ENCODE measurements around the gene IL15.

Gene IL15

DNA sequence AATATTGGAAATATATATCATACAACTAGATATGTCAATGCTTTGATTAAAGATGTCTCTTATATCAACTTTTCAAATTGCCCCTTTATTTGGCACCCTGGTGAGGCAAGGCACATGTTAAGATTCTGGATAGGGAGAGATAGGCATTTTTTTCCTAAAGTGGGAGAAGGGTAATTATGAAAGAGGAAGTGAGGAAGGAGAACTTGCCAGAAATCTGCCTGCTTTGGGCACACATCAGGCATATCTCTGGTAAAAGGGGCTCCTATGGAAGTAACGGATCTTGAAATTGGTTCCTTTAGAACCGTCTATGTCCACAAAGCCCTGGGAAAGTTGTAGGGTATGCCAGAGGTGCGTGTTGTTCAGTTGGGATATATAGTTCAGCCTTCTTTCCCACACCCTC is 5.7 kb downstream of the IL15 start:
- H3K4me2 ChIP-seq (ENCODE audit: low read length), result no peak overlapping the region
- H3K4me1 ChIP-seq (ENCODE audit: low read length), result peaks cover 19% of the 10 kb centered on the region
- no peaks in the 10 kb centered on the region for H3K79me2 ChIP-seq (ENCODE audit: low read length)
- H2AFZ ChIP-seq (ENCODE audit: low read depth, low read length), result no peak overlapping the region
- no peaks in the 10 kb centered on the region for H3K9me3 ChIP-seq (ENCODE audit: insufficient read depth, low read length)
- no peaks in the 10 kb centered on the region for H3K36me3 ChIP-seq (replicated peaks; ENCODE audit: low read depth, low read length)
- TF ChIP-seq EZH2phosphoT487 (IDR thresholded peaks at IDR 0.05; ENCODE audit: low read depth) (no peak), CTCF (IDR thresholded peaks at IDR 0.05; ENCODE audit: low read depth, low read length) (no peak)
- no peak overlapping the region for H3K9ac ChIP-seq (ENCODE audit: low read length)
- H3K27ac ChIP-seq (ENCODE audit: low read length), result no peak overlapping the region
- no peaks in the 10 kb centered on the region for H4K20me1 ChIP-seq (ENCODE audit: insufficient read depth, low read length)
- H3K4me3 ChIP-seq (ENCODE audit: low read length), result no peak overlapping the region
- H3K27me3 ChIP-seq (ENCODE audit: low read depth, low read length), result no peaks in the 10 kb centered on the region

DNA sequence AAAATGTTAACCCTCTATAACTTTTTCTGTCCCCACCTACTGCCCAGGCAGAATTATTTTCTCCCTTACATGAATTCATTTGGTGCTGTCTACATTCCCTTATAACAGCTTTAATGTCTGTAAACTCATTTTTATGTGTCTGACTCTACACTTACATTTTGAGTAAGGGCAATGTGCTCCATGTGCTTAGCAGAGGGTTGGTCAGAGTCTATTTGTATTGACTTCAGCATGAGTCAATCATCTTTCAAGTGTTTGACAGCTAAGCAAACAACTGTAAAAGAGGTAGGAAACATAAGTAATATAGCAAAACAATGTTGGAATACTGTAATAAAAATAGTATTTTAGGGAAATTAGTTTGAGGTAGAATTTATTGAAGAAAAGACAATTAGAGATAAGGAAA is 6.3 kb downstream of the IL15 start:
- Histone ChIP-seq H2AFZ (ENCODE audit: low read depth, low read length) (no peak overlapping the region), H3K4me2 (ENCODE audit: low read length) (no peak overlapping the region), H3K9ac (ENCODE audit: low read length) (no peak overlapping the region), H3K36me3 (replicated peaks; ENCODE audit: low read depth, low read length) (no peaks in the 10 kb centered on the region), H3K27ac (ENCODE audit: low read length) (no peak overlapping the region), H3K79me2 (ENCODE audit: low read length) (no peaks in the 10 kb centered on the region), H3K4me3 (ENCODE audit: low read length) (no peak overlapping the region), H4K20me1 (ENCODE audit: insufficient read depth, low read length) (no peaks in the 10 kb centered on the region), H3K27me3 (ENCODE audit: low read depth, low read length) (no peaks in the 10 kb centered on the region), H3K4me1 (ENCODE audit: low read length) (peaks cover 19% of the 10 kb centered on the region), H3K9me3 (ENCODE audit: insufficient read depth, low read length) (no peaks in the 10 kb centered on the region)
- no peak for TF ChIP-seq EZH2phosphoT487 (IDR thresholded peaks at IDR 0.05; ENCODE audit: low read depth)
- no peak for TF ChIP-seq CTCF (IDR thresholded peaks at IDR 0.05; ENCODE audit: low read depth, low read length)

DNA sequence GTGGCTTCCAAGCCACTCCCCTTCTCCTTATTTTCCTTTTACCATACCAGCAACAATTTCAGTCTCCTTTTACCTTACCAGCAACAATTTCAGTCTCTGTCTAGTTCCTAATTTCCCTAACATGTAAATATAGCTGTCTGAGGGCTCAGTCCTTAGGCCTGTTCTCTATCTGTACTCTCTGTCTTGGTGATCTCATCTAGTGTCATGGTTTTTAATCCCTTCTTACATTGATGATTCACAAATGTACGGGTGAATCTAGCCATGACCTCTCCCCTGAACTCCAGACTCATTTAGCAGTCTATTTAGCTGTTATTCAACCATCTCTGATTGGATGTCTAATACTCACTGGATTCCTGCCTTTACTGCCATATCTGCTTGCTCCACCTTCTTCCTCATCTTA is 7.2 kb downstream of the IL15 start:
- H3K36me3 ChIP-seq (replicated peaks; ENCODE audit: low read depth, low read length), result no peaks in the 10 kb centered on the region
- TF ChIP-seq EZH2phosphoT487 (IDR thresholded peaks at IDR 0.05; ENCODE audit: low read depth), result no peak
- no peak for TF ChIP-seq CTCF (IDR thresholded peaks at IDR 0.05; ENCODE audit: low read depth, low read length)
- no peaks in the 10 kb centered on the region for H3K9me3 ChIP-seq (ENCODE audit: insufficient read depth, low read length)
- peaks cover 18% of the 10 kb centered on the region for H3K4me1 ChIP-seq (ENCODE audit: low read length)
- no peaks in the 10 kb centered on the region for H4K20me1 ChIP-seq (ENCODE audit: insufficient read depth, low read length)
- no peaks in the 10 kb centered on the region for H3K79me2 ChIP-seq (ENCODE audit: low read length)
- H3K27me3 ChIP-seq (ENCODE audit: low read depth, low read length), result no peaks in the 10 kb centered on the region
- H3K27ac ChIP-seq (ENCODE audit: low read length), result no peak overlapping the region
- H3K4me3 ChIP-seq (ENCODE audit: low read length), result no peak overlapping the region
- no peak overlapping the region for H3K9ac ChIP-seq (ENCODE audit: low read length)
- 0 out of 2 replicates have a peak overlapping the region, but pooled peaks have one; percentile 4 for H2AFZ ChIP-seq (ENCODE audit: low read depth, low read length)
- no peak overlapping the region for H3K4me2 ChIP-seq (ENCODE audit: low read length)

DNA sequence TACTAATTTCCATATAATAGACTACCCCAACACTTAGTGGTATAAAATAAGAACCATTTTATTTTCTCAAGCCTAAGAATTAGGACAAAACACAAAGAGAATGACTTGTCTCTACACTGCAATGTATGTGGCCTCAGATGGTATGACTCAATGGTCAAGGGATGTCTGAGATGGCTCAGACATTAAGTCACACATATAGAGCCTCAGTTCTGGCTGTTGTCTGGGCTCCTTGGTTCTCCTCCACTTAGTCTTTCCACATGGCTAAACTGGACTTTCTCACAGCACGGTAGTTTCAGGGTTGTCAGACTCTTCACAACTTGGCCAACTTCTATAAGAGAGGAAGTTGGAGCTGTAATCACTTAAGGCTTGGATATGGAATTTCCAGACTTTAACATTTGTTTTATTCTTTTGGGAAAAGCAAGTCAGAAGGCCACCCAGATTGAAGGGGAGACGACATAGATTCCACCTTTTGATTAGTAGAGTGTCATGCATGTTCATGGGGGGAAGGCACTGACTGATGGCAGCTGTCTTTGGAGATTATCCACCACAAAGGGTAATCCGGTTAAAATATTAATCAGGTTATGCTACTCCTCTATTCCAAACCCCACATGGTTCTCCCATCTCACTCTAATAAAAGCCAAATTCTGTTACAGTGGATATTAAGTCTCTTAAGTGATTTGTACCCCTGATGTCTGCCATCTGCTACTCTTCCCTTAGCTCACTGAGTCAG is 9.4 kb downstream of the IL15 start:
- no peaks in the 10 kb centered on the region for H3K36me3 ChIP-seq (replicated peaks; ENCODE audit: low read depth, low read length)
- H4K20me1 ChIP-seq (ENCODE audit: insufficient read depth, low read length), result no peaks in the 10 kb centered on the region
- no peak overlapping the region for H3K4me2 ChIP-seq (ENCODE audit: low read length)
- no peaks in the 10 kb centered on the region for H3K27me3 ChIP-seq (ENCODE audit: low read depth, low read length)
- H3K79me2 ChIP-seq (ENCODE audit: low read length), result no peaks in the 10 kb centered on the region
- TF ChIP-seq CTCF (IDR thresholded peaks at IDR 0.05; ENCODE audit: low read depth, low read length) (no peak), EZH2phosphoT487 (IDR thresholded peaks at IDR 0.05; ENCODE audit: low read depth) (no peak)
- H3K9ac ChIP-seq (ENCODE audit: low read length), result no peak overlapping the region
- H3K4me3 ChIP-seq (ENCODE audit: low read length), result no peak overlapping the region
- no peak overlapping the region for H2AFZ ChIP-seq (ENCODE audit: low read depth, low read length)
- H3K9me3 ChIP-seq (ENCODE audit: insufficient read depth, low read length), result no peaks in the 10 kb centered on the region
- H3K27ac ChIP-seq (ENCODE audit: low read length), result no peak overlapping the region
- H3K4me1 ChIP-seq (ENCODE audit: low read length), result peaks cover 13% of the 10 kb centered on the region
